Measurements from ENCODE around the gene SPPL3.
"Not testable (repeated sequence)": the region's sequence is repeated elsewhere in the genome, so short reads cannot be mapped to it uniquely, and the experiment has no call there.

Gene SPPL3

GRCh38 chr12:120844297-120844696, 59.9 kb downstream of the SPPL3 start:
- in situ Hi-C loops (cut with HindIII; ENCODE audit: low pct_unique_long_range_greater_than_20kb, low sequenced_read_pairs) = no loop called here
- TF ChIP-seq JUND (IDR thresholded peaks at IDR 0.05; ENCODE audit: low read depth) = no peak
- no peak for DNase-seq (ENCODE audit: low read depth in 1 of 2, low spot score in 1 of 2)

- in situ Hi-C loops (cut with HindIII; ENCODE audit: low pct_unique_long_range_greater_than_20kb, low sequenced_read_pairs) = no loop called here
- no peak for TF ChIP-seq JUND (IDR thresholded peaks at IDR 0.05; ENCODE audit: low read depth)
These were observed 60.7 kb downstream of the SPPL3 start for GRCh38 chr12:120843472-120843871.

GRCh38 chr12:120842595-120842994, 61.6 kb downstream of the SPPL3 start:
- DNase-seq (ENCODE audit: low read depth in 1 of 2, low spot score in 1 of 2) = no peak
- in situ Hi-C loops (cut with HindIII; ENCODE audit: low pct_unique_long_range_greater_than_20kb, low sequenced_read_pairs) = no loop called here
- no peak for TF ChIP-seq JUND (IDR thresholded peaks at IDR 0.05; ENCODE audit: low read depth)

More at GRCh38 chr12:120843472-120843871, 60.7 kb downstream of the SPPL3 start:
- DNase-seq (ENCODE audit: low read depth in 1 of 2, low spot score in 1 of 2) = no peak

GRCh38 chr12:120841525-120841924, 62.6 kb downstream of the SPPL3 start:
- TF ChIP-seq JUND (IDR thresholded peaks at IDR 0.05; ENCODE audit: low read depth) = no peak
- in situ Hi-C loops (cut with HindIII; ENCODE audit: low pct_unique_long_range_greater_than_20kb, low sequenced_read_pairs) = no loop called here
- DNase-seq (ENCODE audit: low read depth in 1 of 2, low spot score in 1 of 2) = no peak

- no peak for TF ChIP-seq JUND (IDR thresholded peaks at IDR 0.05; ENCODE audit: low read depth)
- no peak for DNase-seq (ENCODE audit: low read depth in 1 of 2, low spot score in 1 of 2)
- in situ Hi-C loops (cut with HindIII; ENCODE audit: low pct_unique_long_range_greater_than_20kb, low sequenced_read_pairs) = no loop called here
These were observed 64.7 kb downstream of the SPPL3 start for GRCh38 chr12:120839503-120839902.

GRCh38 chr12:120838629-120839383, 65.4 kb downstream of the SPPL3 start:
- in situ Hi-C loops (cut with HindIII; ENCODE audit: low pct_unique_long_range_greater_than_20kb, low sequenced_read_pairs); DNase-seq (ENCODE audit: low read depth in 1 of 2, low spot score in 1 of 2): not testable (repeated sequence)

GRCh38 chr12:120836114-120836684, 68.0 kb downstream of the SPPL3 start:
- in situ Hi-C loops (cut with HindIII; ENCODE audit: low pct_unique_long_range_greater_than_20kb, low sequenced_read_pairs) = no loop called here
- TF ChIP-seq JUND (IDR thresholded peaks at IDR 0.05; ENCODE audit: low read depth) = no peak
- peak in 1 of 2 experiments; percentile 75 for DNase-seq (ENCODE audit: low read depth in 1 of 2, low spot score in 1 of 2)

- in situ Hi-C loops (cut with HindIII; ENCODE audit: low pct_unique_long_range_greater_than_20kb, low sequenced_read_pairs) = no loop called here
- DNase-seq (ENCODE audit: low read depth in 1 of 2, low spot score in 1 of 2) = no peak
- TF ChIP-seq JUND (IDR thresholded peaks at IDR 0.05; ENCODE audit: low read depth) = no peak
These were observed 68.5 kb downstream of the SPPL3 start for GRCh38 chr12:120835657-120836056.

- TF ChIP-seq JUND (IDR thresholded peaks at IDR 0.05; ENCODE audit: low read depth) = no peak
- in situ Hi-C loops (cut with HindIII; ENCODE audit: low pct_unique_long_range_greater_than_20kb, low sequenced_read_pairs) = no loop called here
- no peak for DNase-seq (ENCODE audit: low read depth in 1 of 2, low spot score in 1 of 2)
These were observed 68.9 kb downstream of the SPPL3 start for GRCh38 chr12:120835304-120835612.

GRCh38 chr12:120834489-120835303, 69.5 kb downstream of the SPPL3 start:
- no peak for TF ChIP-seq JUND (IDR thresholded peaks at IDR 0.05; ENCODE audit: low read depth)
- in situ Hi-C loops (cut with HindIII; ENCODE audit: low pct_unique_long_range_greater_than_20kb, low sequenced_read_pairs) = no loop called here
- no peak for DNase-seq (ENCODE audit: low read depth in 1 of 2, low spot score in 1 of 2)

- no peak for DNase-seq (ENCODE audit: low read depth in 1 of 2, low spot score in 1 of 2)
- in situ Hi-C loops (cut with HindIII; ENCODE audit: low pct_unique_long_range_greater_than_20kb, low sequenced_read_pairs) = no loop called here
- TF ChIP-seq JUND (IDR thresholded peaks at IDR 0.05; ENCODE audit: low read depth) = no peak
These were observed 70.3 kb downstream of the SPPL3 start for GRCh38 chr12:120833849-120834248.

- TF ChIP-seq JUND (IDR thresholded peaks at IDR 0.05; ENCODE audit: low read depth) = no peak
- in situ Hi-C loops (cut with HindIII; ENCODE audit: low pct_unique_long_range_greater_than_20kb, low sequenced_read_pairs) = no loop called here
These were observed 71.4 kb downstream of the SPPL3 start for GRCh38 chr12:120832737-120833136.

GRCh38 chr12:120831648-120832267, 72.4 kb downstream of the SPPL3 start:
- in situ Hi-C loops (cut with HindIII; ENCODE audit: low pct_unique_long_range_greater_than_20kb, low sequenced_read_pairs) = no loop called here
- no peak for TF ChIP-seq JUND (IDR thresholded peaks at IDR 0.05; ENCODE audit: low read depth)
- DNase-seq (ENCODE audit: low read depth in 1 of 2, low spot score in 1 of 2) = no peak

More at GRCh38 chr12:120832737-120833136, 71.4 kb downstream of the SPPL3 start:
- DNase-seq (ENCODE audit: low read depth in 1 of 2, low spot score in 1 of 2) = no peak
